Thyroid gland (tissue), 4 donors: Measurements from ENCODE around the gene TOLLIP.

Experiments
- POLR2A ChIP-seq, 2 donors: fragments of 450-650 bp; IDR thresholded peaks; one replicate each; pipeline ENCODE4 v1.6.1; 2017; ENCODE audit warnings: antibody characterized with exemption in 2 of 2, mild to moderate bottlenecking in 2 of 2, moderate library complexity in 1 of 2
- TF ChIP-seq, protein P1 (sequence below), 6 experiments: fragments of 200-600 bp in 3 of 6; fragments of 450-650 bp in 3 of 6; sonication (generic) in 3 of 6; IDR thresholded peaks; one replicate each; pipeline ENCODE4 v1.5.1; 2016 to 2019; ENCODE audit warnings: antibody characterized with exemption in 6 of 6, mild to moderate bottlenecking in 2 of 6, inconsistent platforms in 1 of 6, moderate library complexity in 1 of 6

DNA sequence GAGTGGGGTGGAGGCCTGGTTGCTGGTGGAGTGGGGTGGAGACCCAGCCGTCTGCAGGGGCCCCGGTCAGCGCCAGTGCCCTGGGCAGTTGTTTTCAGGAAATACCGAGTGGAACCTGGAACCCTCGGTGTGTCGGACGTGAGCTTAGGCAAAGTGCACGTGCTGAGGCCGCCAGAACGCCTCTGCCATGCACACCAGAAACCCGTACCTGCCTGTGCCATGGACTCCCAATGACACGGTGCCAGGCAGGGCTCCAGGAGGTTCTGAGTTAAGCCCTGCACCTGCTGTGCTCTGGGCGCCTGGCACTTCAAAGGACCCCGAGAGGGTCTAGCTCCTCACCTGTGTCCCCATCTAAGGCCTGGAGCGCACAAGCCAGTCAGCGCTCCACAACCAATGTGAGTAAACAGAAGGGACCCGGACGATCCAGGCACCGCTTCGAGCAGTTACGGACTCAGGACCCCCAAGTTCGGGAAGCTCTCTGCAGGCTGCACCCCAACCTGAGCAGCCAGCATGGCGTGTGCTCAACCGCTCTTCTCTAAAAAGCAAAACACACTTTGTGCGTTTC, 12.3 kb downstream of the TOLLIP start:
- TF ChIP-seq, protein P1, sequence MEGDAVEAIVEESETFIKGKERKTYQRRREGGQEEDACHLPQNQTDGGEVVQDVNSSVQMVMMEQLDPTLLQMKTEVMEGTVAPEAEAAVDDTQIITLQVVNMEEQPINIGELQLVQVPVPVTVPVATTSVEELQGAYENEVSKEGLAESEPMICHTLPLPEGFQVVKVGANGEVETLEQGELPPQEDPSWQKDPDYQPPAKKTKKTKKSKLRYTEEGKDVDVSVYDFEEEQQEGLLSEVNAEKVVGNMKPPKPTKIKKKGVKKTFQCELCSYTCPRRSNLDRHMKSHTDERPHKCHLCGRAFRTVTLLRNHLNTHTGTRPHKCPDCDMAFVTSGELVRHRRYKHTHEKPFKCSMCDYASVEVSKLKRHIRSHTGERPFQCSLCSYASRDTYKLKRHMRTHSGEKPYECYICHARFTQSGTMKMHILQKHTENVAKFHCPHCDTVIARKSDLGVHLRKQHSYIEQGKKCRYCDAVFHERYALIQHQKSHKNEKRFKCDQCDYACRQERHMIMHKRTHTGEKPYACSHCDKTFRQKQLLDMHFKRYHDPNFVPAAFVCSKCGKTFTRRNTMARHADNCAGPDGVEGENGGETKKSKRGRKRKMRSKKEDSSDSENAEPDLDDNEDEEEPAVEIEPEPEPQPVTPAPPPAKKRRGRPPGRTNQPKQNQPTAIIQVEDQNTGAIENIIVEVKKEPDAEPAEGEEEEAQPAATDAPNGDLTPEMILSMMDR (IDR thresholded peaks at IDR 0.05) = no peak
- no peak for TF ChIP-seq POLR2A (IDR thresholded peaks at IDR 0.05)
